GM18517 (cell line): Measurements from ENCODE around the gene CHST1.

Source experiments
- ATAC-seq: cut with Tn5 transposase; IDR thresholded peaks from one replicate; pipeline ENCODE4 v1.9.1; 2021; ENCODE audit warnings: mild to moderate bottlenecking, moderate library complexity; ENCODE audit not compliant: unreplicated experiment

The CHST1 gene

GRCh38 chr11:45665206-45665932, at the start of gene CHST1:
TSS of gene CHST1 (minus strand) at chr11:45665622. CDS start at chr11:45650923, 14,699 bp downstream.
- ATAC-seq = no peak

GRCh38 chr11:45713573-45713972, 48.2 kb upstream of the CHST1 start:
- no peak for ATAC-seq

- no peak for ATAC-seq
These were observed 45.1 kb upstream of the CHST1 start for GRCh38 chr11:45710561-45710960.

- ATAC-seq = no peak
These were observed 43.7 kb upstream of the CHST1 start for GRCh38 chr11:45708887-45709663.

GRCh38 chr11:45704635-45705034, 39.2 kb upstream of the CHST1 start:
- ATAC-seq = no peak

GRCh38 chr11:45704133-45704532, 38.7 kb upstream of the CHST1 start:
- ATAC-seq = no peak

GRCh38 chr11:45702511-45702910, 37.1 kb upstream of the CHST1 start:
- no peak for ATAC-seq

GRCh38 chr11:45698777-45699497, 33.5 kb upstream of the CHST1 start:
- ATAC-seq = no peak

GRCh38 chr11:45692808-45693453, 27.5 kb upstream of the CHST1 start:
- no peak for ATAC-seq

GRCh38 chr11:45688472-45689033, 23.1 kb upstream of the CHST1 start:
- ATAC-seq = no peak

GRCh38 chr11:45687836-45688235, 22.4 kb upstream of the CHST1 start:
- no peak for ATAC-seq

- no peak for ATAC-seq
These were observed 20.6 kb upstream of the CHST1 start for GRCh38 chr11:45685964-45686537.

GRCh38 chr11:45684440-45684839, 19.0 kb upstream of the CHST1 start:
- ATAC-seq = no peak

GRCh38 chr11:45683271-45684058, 18.0 kb upstream of the CHST1 start:
- ATAC-seq = no peak

GRCh38 chr11:45679806-45680205, 14.4 kb upstream of the CHST1 start:
- ATAC-seq = no peak

- ATAC-seq = no peak
These were observed 13.6 kb upstream of the CHST1 start for GRCh38 chr11:45678976-45679375.

GRCh38 chr11:45677770-45678512, 12.5 kb upstream of the CHST1 start:
- ATAC-seq = no peak

- peak; percentile 77 for ATAC-seq
These were observed 11.2 kb upstream of the CHST1 start for GRCh38 chr11:45676522-45677095.

- ATAC-seq = no peak
These were observed 10.2 kb upstream of the CHST1 start for GRCh38 chr11:45675646-45676045.
